Loucy (cell line): ENCODE results near the gene YIF1B.

Experiments used
- H2AFZ ChIP-seq: fragments of 200-600 bp; sonication (generic); 2 replicates; pipeline ENCODE4 v1.6.0; 2016; ENCODE audit warnings: antibody characterized with exemption, mild to moderate bottlenecking, low read length, moderate library complexity
- H3F3A ChIP-seq: fragments of 200-600 bp; 2 replicates; pipeline ENCODE4 v1.6.0; 2016; ENCODE audit warnings: antibody characterized with exemption, low read depth, mild to moderate bottlenecking
- H3K27me3 ChIP-seq: fragments of 200-600 bp; sonication (generic); 2 replicates; pipeline ENCODE4 v1.6.1; 2014; ENCODE audit warnings: low read length, mild to moderate bottlenecking; ENCODE audit not compliant: insufficient read depth, poor library complexity, severe bottlenecking
- H3K36me3 ChIP-seq: fragments of 200-600 bp; sonication (generic); 2 replicates; pipeline ENCODE4 v1.6.1; 2016; ENCODE audit warnings: low read length; ENCODE audit not compliant: insufficient read depth
- H3K4me1 ChIP-seq: fragments of 200-600 bp; sonication (generic); 2 replicates; pipeline ENCODE4 v1.5.1; 2014; ENCODE audit warnings: low read length, mild to moderate bottlenecking; ENCODE audit not compliant: insufficient read depth, poor library complexity, severe bottlenecking
- H3K4me2 ChIP-seq: fragments of 200-600 bp; sonication (generic); 2 replicates; pipeline ENCODE4 v1.6.0; 2014; ENCODE audit warnings: antibody characterized with exemption, low read length, low read depth, mild to moderate bottlenecking; ENCODE audit not compliant: poor library complexity, severe bottlenecking
- H3K4me3 ChIP-seq: fragments of 200-600 bp; sonication (generic); 2 replicates; pipeline ENCODE4 v1.5.1; 2014; ENCODE audit warnings: low read length, mild to moderate bottlenecking, mixed read lengths; ENCODE audit not compliant: poor library complexity, severe bottlenecking
- H3K79me2 ChIP-seq: fragments of 200-600 bp; sonication (generic); 2 replicates; pipeline ENCODE4 v1.6.1; 2014; ENCODE audit warnings: low read length; ENCODE audit not compliant: insufficient read depth
- H3K9ac ChIP-seq: fragments of 200-600 bp; sonication (generic); 2 replicates; pipeline ENCODE4 v1.6.0; 2014; ENCODE audit warnings: mild to moderate bottlenecking, low read depth, low read length, moderate library complexity; ENCODE audit not compliant: poor library complexity, severe bottlenecking
- H3K9me2 ChIP-seq: fragments of 200-600 bp; sonication (generic); replicated peaks from 2 replicates; pipeline ENCODE4 v1.6.1; 2016; ENCODE audit warnings: low read depth, low read length, mixed read lengths
- H3K9me3 ChIP-seq: fragments of 200-600 bp; sonication (generic); 2 replicates; pipeline ENCODE4 v1.6.1; 2014; ENCODE audit warnings: mild to moderate bottlenecking, antibody characterized with exemption, low read length, low read depth; ENCODE audit not compliant: insufficient read depth
- H4K20me1 ChIP-seq: fragments of 200-600 bp; sonication (generic); 2 replicates; pipeline ENCODE4 v1.6.0; 2014; ENCODE audit warnings: antibody characterized with exemption, low read length, mild to moderate bottlenecking; ENCODE audit not compliant: insufficient read depth, poor library complexity, severe bottlenecking
- EZH2phosphoT487 ChIP-seq: fragments of 200-600 bp; IDR thresholded peaks from 2 replicates; pipeline ENCODE4 v1.6.1; 2018; ENCODE audit warnings: antibody characterized with exemption, mild to moderate bottlenecking, moderate library complexity, borderline replicate concordance
- TF ChIP-seq, protein P1 (sequence below): fragments of 200-600 bp; sonication (generic); conservative IDR thresholded peaks from 2 replicates; pipeline ENCODE4 v1.5.1; 2014; ENCODE audit warnings: mild to moderate bottlenecking, antibody characterized with exemption, low read length

Gene YIF1B

DNA sequence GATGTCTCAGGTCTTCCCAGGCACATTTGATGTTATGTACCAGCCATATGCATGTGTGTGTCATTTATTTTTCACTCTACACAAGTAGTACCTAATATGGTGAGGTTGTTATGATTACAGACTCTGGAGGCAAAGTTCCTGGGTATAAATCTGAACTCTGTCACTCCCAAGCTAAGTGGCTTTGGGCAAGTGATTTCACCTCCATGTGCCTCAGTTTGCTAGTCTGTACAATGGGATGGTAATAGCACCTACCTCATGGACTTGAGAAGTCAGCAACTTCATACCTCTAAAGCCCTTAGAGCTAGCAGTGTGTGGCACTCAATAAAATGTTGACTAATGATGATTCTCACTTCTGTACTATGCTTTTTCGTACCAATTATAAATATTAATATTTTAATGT, 16.0 kb upstream of the YIF1B start:
- Histone ChIP-seq H3K9ac (no peak overlapping the region), H3F3A (no peaks in the 10 kb centered on the region), H2AFZ (no peak overlapping the region), H3K27me3 (no peaks in the 10 kb centered on the region), H3K4me2 (no peak overlapping the region), H3K9me3 (no peaks in the 10 kb centered on the region), H3K36me3 (peaks cover 11% of the 10 kb centered on the region; the same call in 1 of the 2 replicates), H3K4me1 (no peaks in the 10 kb centered on the region), H3K4me3 (no peak overlapping the region), H4K20me1 (no peaks in the 10 kb centered on the region), H3K79me2 (no peaks in the 10 kb centered on the region), H3K9me2 (no peaks in the 10 kb centered on the region)
- TF ChIP-seq, protein P1, sequence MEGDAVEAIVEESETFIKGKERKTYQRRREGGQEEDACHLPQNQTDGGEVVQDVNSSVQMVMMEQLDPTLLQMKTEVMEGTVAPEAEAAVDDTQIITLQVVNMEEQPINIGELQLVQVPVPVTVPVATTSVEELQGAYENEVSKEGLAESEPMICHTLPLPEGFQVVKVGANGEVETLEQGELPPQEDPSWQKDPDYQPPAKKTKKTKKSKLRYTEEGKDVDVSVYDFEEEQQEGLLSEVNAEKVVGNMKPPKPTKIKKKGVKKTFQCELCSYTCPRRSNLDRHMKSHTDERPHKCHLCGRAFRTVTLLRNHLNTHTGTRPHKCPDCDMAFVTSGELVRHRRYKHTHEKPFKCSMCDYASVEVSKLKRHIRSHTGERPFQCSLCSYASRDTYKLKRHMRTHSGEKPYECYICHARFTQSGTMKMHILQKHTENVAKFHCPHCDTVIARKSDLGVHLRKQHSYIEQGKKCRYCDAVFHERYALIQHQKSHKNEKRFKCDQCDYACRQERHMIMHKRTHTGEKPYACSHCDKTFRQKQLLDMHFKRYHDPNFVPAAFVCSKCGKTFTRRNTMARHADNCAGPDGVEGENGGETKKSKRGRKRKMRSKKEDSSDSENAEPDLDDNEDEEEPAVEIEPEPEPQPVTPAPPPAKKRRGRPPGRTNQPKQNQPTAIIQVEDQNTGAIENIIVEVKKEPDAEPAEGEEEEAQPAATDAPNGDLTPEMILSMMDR: no peak
- no peak for TF ChIP-seq EZH2phosphoT487

GRCh38 chr19:38329651-38330050, 13.9 kb upstream of the YIF1B start:
- Histone ChIP-seq H3K4me1 (no peaks in the 10 kb centered on the region), H3K4me2 (no peak overlapping the region), H3K9ac (no peak overlapping the region), H3F3A (no peaks in the 10 kb centered on the region), H3K27me3 (no peaks in the 10 kb centered on the region), H3K9me2 (no peaks in the 10 kb centered on the region), H2AFZ (no peak overlapping the region), H3K4me3 (no peak overlapping the region), H4K20me1 (no peaks in the 10 kb centered on the region), H3K9me3 (no peaks in the 10 kb centered on the region), H3K79me2 (no peaks in the 10 kb centered on the region), H3K36me3 (peaks cover 11% of the 10 kb centered on the region; the same call in 1 of the 2 replicates)
- TF ChIP-seq, protein P1: no peak
- TF ChIP-seq EZH2phosphoT487: no peak

- Histone ChIP-seq H3K27me3 (no peaks in the 10 kb centered on the region), H3K4me3 (no peak overlapping the region), H3F3A (no peaks in the 10 kb centered on the region), H2AFZ (no peak overlapping the region), H3K9ac (no peak overlapping the region), H3K79me2 (peaks cover 9% of the 10 kb centered on the region; the same call in 1 of the 2 replicates), H3K4me2 (no peak overlapping the region), H3K36me3 (peaks cover 11% of the 10 kb centered on the region; the same call in 1 of the 2 replicates), H3K4me1 (peaks cover 8% of the 10 kb centered on the region), H4K20me1 (no peaks in the 10 kb centered on the region), H3K9me2 (no peaks in the 10 kb centered on the region), H3K9me3 (no peaks in the 10 kb centered on the region)
- no peak for TF ChIP-seq EZH2phosphoT487
- TF ChIP-seq, protein P1: no peak
Observed at GRCh38 chr19:38326591-38326990, 10.8 kb upstream of the YIF1B start.
